Kidney (tissue), 14 donors: Measurements from ENCODE around the gene ZNF423. TPM values are rescaled to one million over a fixed set of nuclear protein-coding genes. Genes with fewer than 3 reads are reported as not detected.
A peak's percentile ranks its signal among the peaks of the same experiment; 100 is the strongest.

Experiments used
- DNase-seq, 5 donors: peaks; one replicate each; pipeline ENCODE4 v3.0.0-alpha.2; 2013 to 2020
- FAIRE-seq: peaks from 2 replicates; lab custom pipeline; 2012; peaks lifted over from hg19 to GRCh38; lab: Jason Lieb, UNC
- H3K27ac ChIP-seq, 2 donors: one replicate each; pipeline ENCODE4 v1.7.0; 2013; ENCODE audit warnings: low read depth in 2 of 2, low read length in 2 of 2, inconsistent platforms in 1 of 2
- H3K27me3 ChIP-seq: one replicate; pipeline ENCODE4 v1.7.1; 2013; ENCODE audit warnings: low read length, inconsistent platforms; ENCODE audit not compliant: control insufficient read depth, insufficient read depth
- H3K36me3 ChIP-seq, 3 donors: one replicate each; pipeline versions ENCODE4 v1.7.0 to v1.7.1; 2013; ENCODE audit warnings: low read length in 3 of 3, control low read depth in 1 of 3, inconsistent platforms in 1 of 3; ENCODE audit not compliant: insufficient read depth in 3 of 3, control insufficient read depth in 2 of 3
- H3K4me1 ChIP-seq, 3 donors: one replicate each; pipeline versions ENCODE4 v1.7.0 to v1.7.1; 2013; ENCODE audit warnings: low read length in 3 of 3, inconsistent platforms in 1 of 3, low read depth in 1 of 3; ENCODE audit not compliant: control insufficient read depth in 2 of 3, insufficient read depth in 2 of 3
- H3K4me3 ChIP-seq, 3 donors: one replicate each; pipeline versions ENCODE4 v1.7.0 to v1.8.1; 2013; ENCODE audit warnings: low read length in 3 of 3, control low read depth in 1 of 3, inconsistent platforms in 1 of 3
- H3K9ac ChIP-seq, 3 donors: one replicate each; pipeline versions ENCODE4 v1.7.0 to v1.7.1; 2013; ENCODE audit warnings: low read length in 3 of 3, control low read depth in 1 of 3, inconsistent platforms in 1 of 3
- H3K9me3 ChIP-seq, 3 donors: one replicate each; pipeline versions ENCODE4 v1.7.0 to v1.7.1; 2013; ENCODE audit warnings: low read length in 3 of 3, control low read depth in 1 of 3, inconsistent platforms in 1 of 3; ENCODE audit not compliant: control insufficient read depth in 2 of 3, insufficient read depth in 1 of 3
- intact Hi-C: fragments of 100-400 bp; cut with DNase I; formaldehyde crosslinking; loops from one replicate; pipeline ENCODE4 v1.11.1; 2022
- polyA plus RNA-seq: library from polyadenylated mRNA; stranded (reverse); fragments of 350-450 nt; fragmentation: Illumina TruSeq; extraction: RNeasy Lipid Tissue Mini Kit (QIAGEN cat#74804); gene quantifications from one replicate; pipeline ENCODE4 v1.2.3, GENCODE V29; 2014; ENCODE audit warnings: low read depth, low replicate concordance; ENCODE audit not compliant: insufficient read depth
- total RNA-seq: library from RNA; stranded (reverse); fragmentation: NEBNext Ultra II Directional; extraction: Animal tissue kit (Norgen Biotek cat#: 25700); gene quantifications from one replicate; pipeline ENCODE4 v1.2.1, GENCODE V29; 2021
- TF ChIP-seq, protein P1 (sequence below): IDR thresholded peaks from 3 replicates; pipeline ENCODE4 v1.5.1; 2012; ENCODE audit warnings: mild to moderate bottlenecking, moderate library complexity, borderline replicate concordance; ENCODE audit not compliant: insufficient read depth; ENCODE audit errors: extremely low read depth
- donor health status: control.
- donor health status: control.
- donor health status: control.
- donor health status: control.
- donor health status: control.
- donor health status: DM: yes; HTN: yes; CAD: no.
- donor health status: Normal renal cell carcinoma (clear cell type).

The ZNF423 gene
- total and polyA plus RNA-seq, 2 donors from 2014 or later, result 2.0 to 8.4 TPM

GRCh38 chr16:49835161-49835777, 20.6 kb downstream of the ZNF423 start:
- intact Hi-C loops, result no loop called here
- peak; percentile 72 to 96 (median 96) for DNase-seq
- peaks cover 0 to 20% (median 0%) of the 10 kb centered on the region in 3 donors for H3K4me1 ChIP-seq
- H3K27me3 ChIP-seq, result no peaks in the 10 kb centered on the region
- H3K4me3 ChIP-seq, result no peak overlapping the region
- H3K9ac ChIP-seq, result no peak overlapping the region
- TF ChIP-seq, protein P1, sequence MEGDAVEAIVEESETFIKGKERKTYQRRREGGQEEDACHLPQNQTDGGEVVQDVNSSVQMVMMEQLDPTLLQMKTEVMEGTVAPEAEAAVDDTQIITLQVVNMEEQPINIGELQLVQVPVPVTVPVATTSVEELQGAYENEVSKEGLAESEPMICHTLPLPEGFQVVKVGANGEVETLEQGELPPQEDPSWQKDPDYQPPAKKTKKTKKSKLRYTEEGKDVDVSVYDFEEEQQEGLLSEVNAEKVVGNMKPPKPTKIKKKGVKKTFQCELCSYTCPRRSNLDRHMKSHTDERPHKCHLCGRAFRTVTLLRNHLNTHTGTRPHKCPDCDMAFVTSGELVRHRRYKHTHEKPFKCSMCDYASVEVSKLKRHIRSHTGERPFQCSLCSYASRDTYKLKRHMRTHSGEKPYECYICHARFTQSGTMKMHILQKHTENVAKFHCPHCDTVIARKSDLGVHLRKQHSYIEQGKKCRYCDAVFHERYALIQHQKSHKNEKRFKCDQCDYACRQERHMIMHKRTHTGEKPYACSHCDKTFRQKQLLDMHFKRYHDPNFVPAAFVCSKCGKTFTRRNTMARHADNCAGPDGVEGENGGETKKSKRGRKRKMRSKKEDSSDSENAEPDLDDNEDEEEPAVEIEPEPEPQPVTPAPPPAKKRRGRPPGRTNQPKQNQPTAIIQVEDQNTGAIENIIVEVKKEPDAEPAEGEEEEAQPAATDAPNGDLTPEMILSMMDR, result no peak
- no peaks in the 10 kb centered on the region for H3K36me3 ChIP-seq
- FAIRE-seq, result no peak
- peak overlapping the region in 1 of 2 donors; percentile 37 for H3K27ac ChIP-seq
- H3K9me3 ChIP-seq, result no peaks in the 10 kb centered on the region

GRCh38 chr16:49834531-49835151, 21.3 kb downstream of the ZNF423 start:
- no peak overlapping the region for H3K4me3 ChIP-seq
- peaks cover 0 to 20% (median 0%) of the 10 kb centered on the region in 3 donors for H3K4me1 ChIP-seq

GRCh38 chr16:49833796-49834530, 21.9 kb downstream of the ZNF423 start:
- peak overlapping the region in 1 of 2 donors; percentile 37 for H3K27ac ChIP-seq
- H3K27me3 ChIP-seq, result no peaks in the 10 kb centered on the region
- peak overlapping the region in 1 of 3 donors; percentile 6 for H3K9ac ChIP-seq
- H3K4me1 ChIP-seq, result peaks cover 0 to 20% (median 0%) of the 10 kb centered on the region in 3 donors
- no peaks in the 10 kb centered on the region for H3K9me3 ChIP-seq
- FAIRE-seq (no peak), DNase-seq (no peak)
- intact Hi-C loops, result no loop called here
- TF ChIP-seq, protein P1, result no peak
- no peak overlapping the region for H3K4me3 ChIP-seq
- H3K36me3 ChIP-seq, result no peaks in the 10 kb centered on the region

More at GRCh38 chr16:49834531-49835151, 21.3 kb downstream of the ZNF423 start:
- Histone ChIP-seq H3K27ac (peak overlapping the region in 1 of 2 donors; percentile 37), H3K9ac (no peak overlapping the region), H3K36me3 (no peaks in the 10 kb centered on the region), H3K27me3 (no peaks in the 10 kb centered on the region), H3K9me3 (no peaks in the 10 kb centered on the region)
- intact Hi-C loops, result no loop called here
- DNase-seq (peak; percentile 75 to 92 (median 90)), FAIRE-seq (no peak)
- TF ChIP-seq, protein P1, result no peak
